ENCODE data around the gene CHST5.
"Not testable (repeated sequence)": the region's sequence is repeated elsewhere in the genome, so short reads cannot be mapped to it uniquely, and the experiment has no call there.

GRCh38 chr16:75516189-75516966 is 19.5 kb downstream of the CHST5 start:
- not testable (repeated sequence) for TF ChIP-seq FOSL2 (IDR thresholded peaks at IDR 0.05; ENCODE audit: borderline replicate concordance, low read depth); CTCF (IDR thresholded peaks at IDR 0.05); GABPA (IDR thresholded peaks at IDR 0.05; ENCODE audit: low read depth); MAX (IDR thresholded peaks at IDR 0.05; ENCODE audit: low read depth); YY1 (IDR thresholded peaks at IDR 0.05; ENCODE audit: low read depth)

Measured in SK-N-SH (cell line).